Erythroblast (primary cell): ENCODE data around the gene NFIX.

Source experiments
- GATA1 ChIP-seq: IDR thresholded peaks from 2 replicates; pipeline ENCODE4 v1.6.1; 2011; ENCODE audit warnings: low read depth, mild to moderate bottlenecking, control low read depth, low read length, moderate library complexity
- POLR2A ChIP-seq: IDR thresholded peaks from 2 replicates; pipeline ENCODE4 v1.6.1; 2011; ENCODE audit warnings: mild to moderate bottlenecking, low read length

GRCh38 chr19:13078381-13078780, 83.1 kb downstream of the NFIX start:
- no peak for TF ChIP-seq POLR2A
- TF ChIP-seq GATA1 = no peak
